PFSK-1 (cell line): ENCODE results near the gene PRSS53.

ENCODE experiments used
- FOXP2 ChIP-seq: optimal IDR thresholded peaks from 2 replicates; pipeline ENCODE3; 2011; ENCODE audit warnings: borderline replicate concordance, control low read depth, inconsistent platforms; ENCODE audit not compliant: insufficient read depth; ENCODE audit errors: extremely low read length, extremely low read depth
- POLR2AphosphoS5 ChIP-seq: IDR thresholded peaks from 2 replicates; pipeline ENCODE4 v1.6.1; 2012; ENCODE audit warnings: low read depth, mild to moderate bottlenecking, control low read depth, low read length, moderate library complexity
- SIN3A ChIP-seq: IDR thresholded peaks from 2 replicates; pipeline ENCODE4 v1.6.1; 2012; ENCODE audit warnings: mild to moderate bottlenecking, low read length, moderate library complexity, borderline replicate concordance; ENCODE audit not compliant: insufficient read depth
- TAF1 ChIP-seq: IDR thresholded peaks from 2 replicates; pipeline ENCODE4 v1.6.1; 2012; ENCODE audit warnings: low read length, control low read depth, borderline replicate concordance; ENCODE audit not compliant: insufficient read depth
- TF ChIP-seq, protein P1 (sequence below), 2 experiments: IDR thresholded peaks; 2 replicates each; pipeline versions ENCODE4 v1.6.1 to v1.8.0; 2011 to 2012; ENCODE audit warnings: low read depth in 2 of 2, low read length in 2 of 2, control low read depth in 1 of 2, inconsistent platforms in 1 of 2, mild to moderate bottlenecking in 1 of 2, moderate library complexity in 1 of 2; ENCODE audit not compliant: insufficient read depth in 1 of 2

Gene PRSS53

DNA sequence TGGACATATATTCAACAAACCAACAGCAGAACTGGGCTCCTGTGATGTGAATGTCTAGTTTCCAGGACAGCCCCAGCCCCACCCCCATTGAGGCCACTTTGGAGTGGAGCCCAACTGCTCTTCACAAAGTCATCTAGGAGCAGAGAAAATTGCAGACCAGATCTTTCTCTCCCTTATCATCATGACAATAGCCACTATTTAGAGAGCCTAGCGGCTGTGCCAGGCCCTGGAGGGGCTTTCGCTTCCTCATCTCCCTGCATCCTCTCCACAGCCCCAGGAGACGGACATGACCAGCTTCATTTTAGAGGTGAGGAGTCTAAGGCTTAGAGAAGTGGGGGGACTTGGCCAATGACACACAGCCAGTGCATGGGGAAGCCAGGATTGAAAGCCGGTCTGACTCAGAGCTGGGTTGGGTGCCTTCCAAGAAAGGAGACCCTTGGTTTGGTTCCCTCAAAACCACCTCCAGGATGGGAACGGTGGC is 45.4 kb upstream of the PRSS53 start:
- no peak for TF ChIP-seq POLR2AphosphoS5
- TF ChIP-seq FOXP2: no peak
- TF ChIP-seq TAF1: no peak
- TF ChIP-seq, protein P1, sequence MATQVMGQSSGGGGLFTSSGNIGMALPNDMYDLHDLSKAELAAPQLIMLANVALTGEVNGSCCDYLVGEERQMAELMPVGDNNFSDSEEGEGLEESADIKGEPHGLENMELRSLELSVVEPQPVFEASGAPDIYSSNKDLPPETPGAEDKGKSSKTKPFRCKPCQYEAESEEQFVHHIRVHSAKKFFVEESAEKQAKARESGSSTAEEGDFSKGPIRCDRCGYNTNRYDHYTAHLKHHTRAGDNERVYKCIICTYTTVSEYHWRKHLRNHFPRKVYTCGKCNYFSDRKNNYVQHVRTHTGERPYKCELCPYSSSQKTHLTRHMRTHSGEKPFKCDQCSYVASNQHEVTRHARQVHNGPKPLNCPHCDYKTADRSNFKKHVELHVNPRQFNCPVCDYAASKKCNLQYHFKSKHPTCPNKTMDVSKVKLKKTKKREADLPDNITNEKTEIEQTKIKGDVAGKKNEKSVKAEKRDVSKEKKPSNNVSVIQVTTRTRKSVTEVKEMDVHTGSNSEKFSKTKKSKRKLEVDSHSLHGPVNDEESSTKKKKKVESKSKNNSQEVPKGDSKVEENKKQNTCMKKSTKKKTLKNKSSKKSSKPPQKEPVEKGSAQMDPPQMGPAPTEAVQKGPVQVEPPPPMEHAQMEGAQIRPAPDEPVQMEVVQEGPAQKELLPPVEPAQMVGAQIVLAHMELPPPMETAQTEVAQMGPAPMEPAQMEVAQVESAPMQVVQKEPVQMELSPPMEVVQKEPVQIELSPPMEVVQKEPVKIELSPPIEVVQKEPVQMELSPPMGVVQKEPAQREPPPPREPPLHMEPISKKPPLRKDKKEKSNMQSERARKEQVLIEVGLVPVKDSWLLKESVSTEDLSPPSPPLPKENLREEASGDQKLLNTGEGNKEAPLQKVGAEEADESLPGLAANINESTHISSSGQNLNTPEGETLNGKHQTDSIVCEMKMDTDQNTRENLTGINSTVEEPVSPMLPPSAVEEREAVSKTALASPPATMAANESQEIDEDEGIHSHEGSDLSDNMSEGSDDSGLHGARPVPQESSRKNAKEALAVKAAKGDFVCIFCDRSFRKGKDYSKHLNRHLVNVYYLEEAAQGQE (IDR thresholded peaks at IDR 0.05; ENCODE audit: insufficient read depth in 1 of 2, low read depth in 2 of 2, low read length in 2 of 2): no peak
- no peak for TF ChIP-seq SIN3A

DNA sequence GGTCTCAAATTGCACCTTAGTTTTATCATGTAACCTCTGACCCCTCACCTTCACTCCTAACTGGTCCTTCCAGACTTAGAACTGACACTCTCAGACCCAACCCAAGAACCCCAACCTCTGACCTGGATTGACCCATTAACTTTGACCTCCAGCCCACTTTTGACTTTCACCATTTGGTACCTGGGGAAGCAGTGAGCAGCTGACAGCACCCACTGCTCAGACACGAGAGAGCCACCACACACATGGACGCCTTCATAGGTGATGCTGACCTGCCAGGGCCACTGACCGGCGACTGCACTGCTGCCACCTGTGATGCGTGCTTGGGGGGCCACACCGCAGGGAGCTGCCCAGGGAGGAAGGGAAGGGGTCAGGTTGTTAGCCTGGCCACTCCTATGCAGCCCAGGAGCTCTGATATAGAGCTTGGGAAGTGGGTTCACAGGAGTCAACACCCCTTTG is 44.3 kb upstream of the PRSS53 start:
- no peak for TF ChIP-seq FOXP2
- no peak for TF ChIP-seq SIN3A
- TF ChIP-seq, protein P1 (IDR thresholded peaks at IDR 0.05; ENCODE audit: insufficient read depth in 1 of 2, low read depth in 2 of 2, low read length in 2 of 2): no peak
- TF ChIP-seq POLR2AphosphoS5: no peak
- no peak for TF ChIP-seq TAF1

DNA sequence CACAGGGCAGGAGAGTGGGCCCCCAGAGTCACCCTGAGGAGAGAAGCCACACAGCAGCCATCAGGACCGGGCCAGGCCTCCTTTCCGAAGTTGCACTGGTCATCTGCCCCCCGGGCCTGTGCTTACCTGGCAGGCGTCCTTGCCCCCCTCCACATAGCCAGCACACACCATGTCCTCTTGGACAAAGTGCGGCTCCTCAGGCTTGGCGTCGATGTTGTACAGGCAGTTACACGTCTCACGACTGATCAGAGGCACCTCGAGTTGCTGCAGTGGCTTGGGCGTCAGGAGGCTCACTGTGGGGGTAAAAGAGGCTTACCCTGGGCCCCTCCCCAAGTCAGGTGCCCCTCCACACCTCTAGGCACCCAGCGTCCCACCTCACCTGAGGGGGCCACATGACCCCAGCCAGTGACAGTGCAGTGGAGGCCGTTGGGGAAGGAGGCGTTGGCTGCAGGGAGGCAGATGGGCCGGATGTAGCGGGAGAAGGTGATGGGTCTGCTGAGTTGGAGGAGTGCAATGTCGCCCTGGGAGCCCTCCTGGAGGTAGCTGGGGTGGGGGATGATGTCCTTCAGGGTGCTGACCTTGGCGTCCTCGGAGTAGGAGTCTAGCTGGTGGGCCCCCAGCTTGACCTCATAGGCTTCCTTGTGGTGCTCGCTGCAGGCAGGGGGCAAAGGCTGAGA is 43.7 kb upstream of the PRSS53 start:
- TF ChIP-seq FOXP2 (no peak), POLR2AphosphoS5 (no peak), TAF1 (no peak), SIN3A (no peak)
- TF ChIP-seq, protein P1 (IDR thresholded peaks at IDR 0.05; ENCODE audit: insufficient read depth in 1 of 2, low read depth in 2 of 2, low read length in 2 of 2): no peak

DNA sequence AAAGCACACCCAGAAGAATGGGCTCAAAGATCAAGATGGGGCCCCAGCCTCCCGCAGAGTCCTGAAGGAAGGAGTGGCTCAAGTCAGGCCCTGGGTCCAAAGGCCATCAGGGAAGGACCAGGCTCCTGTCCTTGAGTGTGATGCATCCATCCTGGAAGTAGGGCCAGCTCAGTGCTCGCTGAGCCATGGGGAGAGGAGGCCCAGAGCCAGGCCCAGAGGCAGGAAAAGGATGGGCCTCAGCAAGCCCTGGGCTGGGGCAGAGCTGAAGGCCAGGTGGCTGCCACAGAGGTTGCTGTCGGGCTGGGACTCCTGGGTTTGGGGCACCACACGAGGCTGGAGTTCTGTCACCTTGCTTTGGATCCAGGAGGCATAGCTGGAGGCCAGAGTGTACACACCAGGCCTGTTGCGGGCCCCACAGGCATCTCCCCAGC is 43.1 kb upstream of the PRSS53 start:
- TF ChIP-seq POLR2AphosphoS5: no peak
- no peak for TF ChIP-seq FOXP2
- TF ChIP-seq, protein P1 (IDR thresholded peaks at IDR 0.05; ENCODE audit: insufficient read depth in 1 of 2, low read depth in 2 of 2, low read length in 2 of 2): no peak
- TF ChIP-seq TAF1: no peak

DNA sequence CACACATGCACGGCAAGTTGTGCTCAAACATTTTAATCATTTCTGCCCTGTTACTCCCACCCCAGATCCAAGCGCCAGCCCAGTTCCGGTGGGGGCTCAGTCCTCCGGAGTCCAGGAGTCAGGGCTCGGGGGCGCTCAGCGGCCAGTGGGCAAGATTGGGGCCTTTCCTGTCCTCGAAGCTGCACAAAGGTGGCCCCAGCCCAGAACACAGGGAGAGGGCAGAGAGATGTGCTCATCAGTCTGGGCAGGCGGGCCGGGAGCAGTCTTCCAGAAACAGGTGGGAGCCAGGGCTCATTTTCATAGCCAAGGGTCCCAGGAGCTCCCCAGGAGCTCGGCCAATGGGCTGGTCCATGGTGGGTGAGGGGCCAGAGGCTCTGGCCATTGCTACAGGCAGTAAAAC is 42.7 kb upstream of the PRSS53 start:
- TF ChIP-seq, protein P1 (IDR thresholded peaks at IDR 0.05; ENCODE audit: insufficient read depth in 1 of 2, low read depth in 2 of 2, low read length in 2 of 2): no peak
- no peak for TF ChIP-seq FOXP2
- no peak for TF ChIP-seq TAF1
- TF ChIP-seq POLR2AphosphoS5: no peak
- no peak for TF ChIP-seq SIN3A
